ENCODE measurements around the gene CD46.

The CD46 gene

DNA sequence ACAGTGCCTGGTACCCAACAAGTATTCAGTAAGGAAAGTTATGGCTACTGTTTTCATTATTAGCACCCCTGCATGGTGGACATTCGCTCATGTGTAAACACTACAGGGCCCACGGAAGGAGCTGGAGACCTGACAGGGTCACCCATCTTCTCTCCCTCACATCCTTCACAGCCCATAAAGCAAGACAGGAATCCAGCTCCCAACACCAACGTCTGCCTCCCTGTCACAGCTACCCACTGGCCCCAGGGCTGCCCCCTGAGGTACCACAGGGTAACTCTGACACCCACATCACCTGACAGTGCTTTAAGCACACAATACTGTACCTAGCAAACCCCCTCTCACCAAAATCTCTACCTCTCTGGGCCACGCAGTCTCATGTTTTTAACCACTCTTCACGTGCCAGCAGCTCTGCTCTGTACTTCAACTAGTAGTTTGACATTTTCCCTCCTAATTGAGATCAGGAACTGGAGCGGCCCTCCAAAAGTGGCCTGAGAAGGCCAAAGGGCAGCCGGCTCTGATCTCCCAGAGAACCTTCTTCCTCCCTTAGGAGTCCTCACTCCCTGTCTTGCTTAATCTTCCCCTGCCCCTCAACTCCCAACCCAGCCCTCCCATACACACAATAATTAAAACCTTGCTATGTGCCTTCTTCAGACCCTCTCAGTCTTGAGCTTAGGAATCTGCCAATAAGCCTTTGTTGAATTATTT, 82.3 kb downstream of the CD46 start:
- DNase-seq (ENCODE audit: insufficient read length, low spot score): no peak
- TF ChIP-seq, protein P1, sequence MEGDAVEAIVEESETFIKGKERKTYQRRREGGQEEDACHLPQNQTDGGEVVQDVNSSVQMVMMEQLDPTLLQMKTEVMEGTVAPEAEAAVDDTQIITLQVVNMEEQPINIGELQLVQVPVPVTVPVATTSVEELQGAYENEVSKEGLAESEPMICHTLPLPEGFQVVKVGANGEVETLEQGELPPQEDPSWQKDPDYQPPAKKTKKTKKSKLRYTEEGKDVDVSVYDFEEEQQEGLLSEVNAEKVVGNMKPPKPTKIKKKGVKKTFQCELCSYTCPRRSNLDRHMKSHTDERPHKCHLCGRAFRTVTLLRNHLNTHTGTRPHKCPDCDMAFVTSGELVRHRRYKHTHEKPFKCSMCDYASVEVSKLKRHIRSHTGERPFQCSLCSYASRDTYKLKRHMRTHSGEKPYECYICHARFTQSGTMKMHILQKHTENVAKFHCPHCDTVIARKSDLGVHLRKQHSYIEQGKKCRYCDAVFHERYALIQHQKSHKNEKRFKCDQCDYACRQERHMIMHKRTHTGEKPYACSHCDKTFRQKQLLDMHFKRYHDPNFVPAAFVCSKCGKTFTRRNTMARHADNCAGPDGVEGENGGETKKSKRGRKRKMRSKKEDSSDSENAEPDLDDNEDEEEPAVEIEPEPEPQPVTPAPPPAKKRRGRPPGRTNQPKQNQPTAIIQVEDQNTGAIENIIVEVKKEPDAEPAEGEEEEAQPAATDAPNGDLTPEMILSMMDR (IDR thresholded peaks at IDR 0.05; ENCODE audit: insufficient read depth, missing control alignments): no peak
- FAIRE-seq: no peak

DNA sequence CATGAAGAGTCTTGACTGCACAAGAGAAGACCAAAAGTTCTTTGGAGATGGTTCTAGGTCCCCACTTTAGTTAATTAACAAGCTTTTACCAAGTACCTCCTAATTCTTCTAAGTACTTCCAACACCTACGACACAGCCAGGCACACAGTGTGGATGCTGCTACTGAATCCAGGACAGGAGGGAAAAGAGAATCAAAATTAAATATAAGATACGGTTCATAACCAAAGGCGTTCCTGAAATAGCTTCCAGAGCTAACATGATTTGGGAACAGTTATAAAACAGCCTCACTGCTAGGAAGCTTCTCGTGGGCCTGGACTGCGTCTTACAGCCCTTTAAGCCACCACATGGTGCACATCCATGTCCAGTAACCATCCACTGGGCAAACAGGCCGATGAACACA, 84.1 kb downstream of the CD46 start:
- DNase-seq (ENCODE audit: insufficient read length, low spot score) (no peak), FAIRE-seq (no peak)
- TF ChIP-seq, protein P1 (IDR thresholded peaks at IDR 0.05; ENCODE audit: insufficient read depth, missing control alignments): no peak

DNA sequence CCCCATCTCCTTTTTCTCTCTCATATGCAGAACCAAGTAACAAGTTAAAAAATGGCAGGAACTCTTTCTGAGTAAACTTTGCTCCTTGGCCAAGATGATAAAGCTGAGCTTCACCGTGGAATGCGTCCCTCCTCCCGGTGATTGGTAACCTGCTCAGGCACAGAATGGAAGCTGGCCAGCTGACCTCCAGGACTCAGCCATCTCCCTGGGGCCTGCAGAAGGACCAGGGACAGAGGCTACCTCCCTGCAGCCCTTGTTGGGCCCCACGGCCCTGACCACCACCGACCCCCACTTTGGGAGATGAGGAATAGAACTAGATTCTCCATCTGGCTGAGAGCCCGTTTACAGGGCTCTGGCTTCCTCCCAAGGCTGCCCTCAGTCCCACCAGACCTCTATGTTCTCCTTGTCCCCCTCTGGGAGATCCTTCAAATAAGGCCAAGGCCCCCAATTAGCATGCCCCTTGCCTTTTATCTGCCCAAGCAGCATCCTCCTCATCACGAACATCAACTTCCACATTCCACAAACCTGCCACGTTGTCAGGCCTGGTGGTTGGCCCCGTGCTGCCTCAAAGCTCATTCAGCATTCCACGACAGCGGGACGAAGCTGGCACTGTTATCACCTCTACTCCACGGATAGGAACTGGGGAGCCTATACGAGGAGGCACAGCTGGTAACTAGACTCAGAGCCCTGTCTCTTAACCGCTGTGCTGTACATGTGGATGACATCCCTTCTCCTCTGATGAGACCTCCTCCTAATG, 84.9 kb downstream of the CD46 start:
- DNase-seq (ENCODE audit: insufficient read length, low spot score) (no peak), FAIRE-seq (no peak)
- TF ChIP-seq, protein P1 (IDR thresholded peaks at IDR 0.05; ENCODE audit: insufficient read depth, missing control alignments): no peak

DNA sequence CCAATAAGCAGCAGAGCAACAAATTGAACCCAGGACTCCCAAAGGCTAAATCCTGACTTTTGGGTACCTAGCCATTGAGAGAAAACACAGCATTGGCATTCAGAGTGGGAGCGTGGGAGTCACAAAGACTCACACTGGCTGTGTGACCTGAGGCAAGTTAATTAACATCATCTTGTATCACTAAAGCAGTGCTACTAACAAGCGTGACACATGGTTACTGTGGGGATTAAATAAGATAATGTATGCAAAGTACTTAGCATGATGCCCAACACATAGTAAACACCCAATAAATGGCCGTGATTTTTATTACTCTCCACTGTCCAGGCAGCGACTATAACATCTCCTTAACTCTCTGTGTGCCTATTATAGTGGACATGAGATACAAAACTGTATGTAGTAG, 85.8 kb downstream of the CD46 start:
- TF ChIP-seq, protein P1 (IDR thresholded peaks at IDR 0.05; ENCODE audit: insufficient read depth, missing control alignments): no peak
- no peak for FAIRE-seq
- DNase-seq (ENCODE audit: insufficient read length, low spot score): no peak

DNA sequence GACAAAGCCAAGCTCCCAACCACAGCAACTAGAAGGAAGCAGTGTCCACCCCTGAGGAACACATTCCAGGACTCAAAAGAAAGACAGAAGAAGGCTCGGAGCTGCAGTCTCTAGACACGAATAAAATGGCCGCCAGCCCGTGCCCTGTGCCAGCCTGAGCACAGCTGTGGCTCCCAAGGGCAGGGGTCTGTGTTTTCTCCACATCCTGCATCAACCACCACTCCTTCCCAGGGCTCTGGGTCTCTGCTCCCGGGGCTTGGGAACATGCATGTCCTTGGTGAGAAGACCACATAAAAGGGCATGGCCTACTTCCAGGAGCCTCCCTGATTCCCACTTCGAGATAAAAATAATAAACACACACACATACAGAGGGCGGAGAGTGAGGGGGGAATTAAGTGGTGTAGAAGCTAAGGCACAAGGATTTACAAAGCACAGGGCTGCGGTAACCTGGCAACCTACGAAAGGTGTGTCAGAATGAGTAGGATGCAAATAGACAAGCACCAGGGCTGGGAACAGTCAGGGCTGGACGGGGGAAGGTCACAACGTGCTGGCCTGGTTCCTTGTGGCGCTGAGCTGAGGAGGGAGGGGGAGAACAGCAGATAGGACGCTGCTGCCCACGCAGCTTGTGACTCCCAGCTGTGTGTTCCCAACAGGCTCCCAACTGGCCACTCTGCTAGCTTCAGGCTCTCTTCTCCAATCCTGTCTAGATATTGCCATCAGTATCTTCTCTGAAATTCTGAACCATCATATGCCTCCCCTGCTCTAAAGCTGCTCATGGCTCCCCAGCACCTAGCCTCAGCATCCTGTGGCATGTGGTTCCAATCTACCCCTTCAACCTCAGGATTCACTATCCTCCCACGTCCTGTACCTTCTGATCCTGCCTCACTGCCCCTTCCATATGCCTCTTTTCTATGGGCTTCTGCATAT, 86.6 kb downstream of the CD46 start:
- FAIRE-seq: no peak
- no peak for DNase-seq (ENCODE audit: insufficient read length, low spot score)
- TF ChIP-seq, protein P1 (IDR thresholded peaks at IDR 0.05; ENCODE audit: insufficient read depth, missing control alignments): no peak

DNA sequence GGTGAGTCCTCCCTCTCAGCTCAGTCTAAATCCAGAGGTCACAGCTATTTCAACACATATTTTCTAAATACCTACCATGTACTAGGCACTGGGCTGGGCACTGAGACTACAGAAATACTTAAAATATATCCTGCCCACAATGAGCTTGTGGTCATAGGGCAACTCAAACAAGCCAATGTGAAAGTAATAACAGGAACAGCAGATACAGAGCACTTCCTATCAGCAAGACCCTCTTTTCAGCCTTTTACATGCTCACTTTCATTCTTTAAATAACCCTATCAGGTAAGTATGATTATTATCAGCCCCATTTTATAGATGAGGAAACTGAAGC, 87.2 kb downstream of the CD46 start:
- DNase-seq (ENCODE audit: insufficient read length, low spot score): no peak
- no peak for FAIRE-seq
- TF ChIP-seq, protein P1 (IDR thresholded peaks at IDR 0.05; ENCODE audit: insufficient read depth, missing control alignments): no peak

Measured in D721Med (cell line).